22Rv1 (cell line): ENCODE data around the gene CYP1A1.

ENCODE experiments used
- ZFX ChIP-seq: fragments of 450-650 bp; IDR thresholded peaks from 2 replicates; pipeline ENCODE4 v1.6.1; 2017; ENCODE audit warnings: antibody characterized with exemption, borderline replicate concordance
- TF ChIP-seq, protein P1 (sequence below): fragments of 450-650 bp; IDR thresholded peaks from 2 replicates; pipeline ENCODE4 v1.5.1; 2017; ENCODE audit warnings: mild to moderate bottlenecking

DNA sequence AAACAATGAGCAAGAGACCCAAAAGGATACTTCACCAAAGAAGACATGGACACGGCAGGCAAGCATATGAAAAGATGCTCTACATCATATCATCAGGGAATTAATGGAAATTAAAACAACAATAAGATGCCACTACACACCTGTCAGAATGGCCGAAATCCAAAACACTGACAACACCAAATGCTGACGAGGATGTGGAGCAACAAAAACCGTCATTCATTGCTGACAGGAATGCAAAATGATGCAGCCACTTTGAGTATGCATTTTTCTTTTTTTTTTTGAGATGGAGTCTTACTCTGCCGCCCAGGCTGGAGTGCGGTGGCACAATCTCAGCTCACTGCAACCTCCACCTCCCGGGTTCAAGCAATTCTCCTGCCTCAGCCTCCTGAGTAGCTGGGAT is 48.5 kb downstream of the CYP1A1 start:
- TF ChIP-seq, protein P1, sequence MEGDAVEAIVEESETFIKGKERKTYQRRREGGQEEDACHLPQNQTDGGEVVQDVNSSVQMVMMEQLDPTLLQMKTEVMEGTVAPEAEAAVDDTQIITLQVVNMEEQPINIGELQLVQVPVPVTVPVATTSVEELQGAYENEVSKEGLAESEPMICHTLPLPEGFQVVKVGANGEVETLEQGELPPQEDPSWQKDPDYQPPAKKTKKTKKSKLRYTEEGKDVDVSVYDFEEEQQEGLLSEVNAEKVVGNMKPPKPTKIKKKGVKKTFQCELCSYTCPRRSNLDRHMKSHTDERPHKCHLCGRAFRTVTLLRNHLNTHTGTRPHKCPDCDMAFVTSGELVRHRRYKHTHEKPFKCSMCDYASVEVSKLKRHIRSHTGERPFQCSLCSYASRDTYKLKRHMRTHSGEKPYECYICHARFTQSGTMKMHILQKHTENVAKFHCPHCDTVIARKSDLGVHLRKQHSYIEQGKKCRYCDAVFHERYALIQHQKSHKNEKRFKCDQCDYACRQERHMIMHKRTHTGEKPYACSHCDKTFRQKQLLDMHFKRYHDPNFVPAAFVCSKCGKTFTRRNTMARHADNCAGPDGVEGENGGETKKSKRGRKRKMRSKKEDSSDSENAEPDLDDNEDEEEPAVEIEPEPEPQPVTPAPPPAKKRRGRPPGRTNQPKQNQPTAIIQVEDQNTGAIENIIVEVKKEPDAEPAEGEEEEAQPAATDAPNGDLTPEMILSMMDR = no peak
- no peak for TF ChIP-seq ZFX
